Measurements from ENCODE around the gene CMIP. TPM values are rescaled to one million over a fixed set of nuclear protein-coding genes. Genes with fewer than 3 reads are reported as not detected.
A peak's percentile ranks its signal among the peaks of the same experiment; 100 is the strongest.

The CMIP gene
- total RNA-seq, 1 donor from 2014 or later, result 11.1 TPM

DNA sequence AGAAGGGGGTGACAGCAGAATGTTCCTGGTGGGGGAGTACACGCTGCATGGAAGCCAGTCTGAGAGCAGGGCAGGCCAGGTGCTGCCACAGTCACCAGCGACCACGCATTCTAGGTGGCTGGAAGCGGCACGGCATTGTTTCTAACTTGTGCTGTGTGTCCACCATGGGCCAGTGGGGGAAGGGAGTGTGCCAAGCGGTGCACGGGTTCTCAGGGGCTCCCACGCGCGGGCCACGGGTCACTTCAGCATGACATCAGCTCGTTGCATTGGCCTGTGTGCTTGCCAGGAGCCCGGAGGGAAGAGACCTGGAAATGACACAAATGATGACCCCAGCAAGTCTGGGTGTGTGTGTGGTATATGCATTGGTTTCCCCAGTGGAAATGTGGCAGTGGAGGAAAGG lies 169.6 kb downstream of the CMIP start:
- no peak for ATAC-seq (ENCODE audit: poor library complexity)
- intact Hi-C loops (cut with DNase I), result loop anchor here (10.0 kb wide), 1 partner anchor 209 kb away; no protein-coding TSS in a partner anchor
- DNase-seq, result no peak

DNA sequence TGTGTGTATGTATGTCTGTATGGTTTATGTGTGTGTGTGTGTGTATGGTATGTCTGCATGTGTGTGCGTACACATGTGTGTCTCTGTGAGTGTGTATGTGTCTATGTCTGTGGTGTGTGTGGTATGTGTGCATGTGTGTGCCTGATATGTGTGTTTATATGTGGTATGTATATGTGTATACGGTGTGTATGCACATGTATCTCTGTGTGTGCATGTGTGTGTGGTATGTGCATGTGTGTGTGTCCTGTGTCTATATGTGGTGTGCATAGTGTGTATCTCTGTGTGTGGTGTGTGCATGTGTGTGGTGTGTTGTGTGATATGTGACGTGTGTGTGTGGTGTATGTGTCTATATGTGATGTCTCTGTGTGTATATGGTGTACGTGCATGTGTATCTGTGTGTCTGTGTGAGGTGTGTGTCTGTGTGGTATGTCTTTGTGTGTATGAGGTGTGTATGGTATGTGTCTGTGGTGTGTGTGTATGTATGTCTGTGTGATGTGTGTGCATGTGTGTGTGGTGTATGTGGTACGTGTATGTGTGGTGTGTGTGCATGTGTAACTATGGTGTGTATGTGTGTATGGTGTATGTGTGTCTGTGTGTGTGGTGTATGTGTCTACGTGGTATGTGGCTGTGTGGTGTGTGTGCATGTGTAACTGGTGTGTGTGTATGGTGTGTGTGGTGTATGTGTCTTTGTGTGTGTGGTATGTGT lies 170.2 kb downstream of the CMIP start:
- DNase-seq, result no peak
- intact Hi-C loops (cut with DNase I), result loop anchor here (10.0 kb wide), 1 partner anchor 210 kb away; no protein-coding TSS in a partner anchor
- no peak for ATAC-seq (ENCODE audit: poor library complexity)

DNA sequence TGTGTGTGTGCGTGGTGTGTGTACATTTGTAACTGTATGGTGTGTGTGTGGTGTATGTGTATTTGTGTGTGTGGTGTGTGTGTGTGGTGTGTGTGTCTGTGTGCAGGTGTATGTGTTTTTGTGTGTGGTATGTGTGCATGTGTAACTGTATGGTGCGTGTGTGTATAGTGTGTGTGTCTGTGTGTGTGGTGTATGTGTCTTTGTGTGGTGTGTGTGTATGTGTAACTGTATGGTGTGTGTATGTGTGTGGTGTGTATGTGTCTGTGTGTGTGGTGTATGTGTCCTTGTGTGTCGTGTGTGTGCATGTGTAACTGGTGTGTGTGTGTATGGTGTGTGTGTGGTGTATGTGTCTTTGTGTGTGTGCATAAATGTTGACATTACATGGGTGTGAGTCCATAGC lies 170.8 kb downstream of the CMIP start:
- DNase-seq, result no peak
- intact Hi-C loops (cut with DNase I), result loop anchor here (10.0 kb wide), 1 partner anchor 211 kb away; no protein-coding TSS in a partner anchor
- ATAC-seq (ENCODE audit: poor library complexity), result no peak

DNA sequence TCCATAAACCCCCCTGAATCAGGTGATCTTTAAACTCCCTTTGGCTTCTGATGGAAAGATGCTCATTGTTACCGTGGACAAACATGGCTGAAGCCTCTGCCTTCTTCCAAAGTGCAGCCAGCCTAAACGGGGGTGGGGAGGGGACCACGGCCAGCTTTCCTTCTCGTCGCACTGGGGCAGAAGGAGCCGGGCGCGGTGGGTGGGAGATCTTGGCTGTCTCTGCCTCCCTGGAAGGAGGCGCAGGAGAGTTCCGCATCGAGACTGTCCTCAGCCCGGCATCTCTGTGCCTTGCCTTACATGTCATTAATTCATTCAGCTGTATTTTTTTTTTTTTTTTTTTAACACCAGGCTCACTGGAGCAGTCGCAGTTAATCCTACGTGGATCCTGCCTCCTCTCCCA lies 171.2 kb downstream of the CMIP start:
- no peak for ATAC-seq (ENCODE audit: poor library complexity)
- no peak for DNase-seq
- intact Hi-C loops (cut with DNase I), result loop anchor here (10.0 kb wide), 1 partner anchor 211 kb away; no protein-coding TSS in a partner anchor

DNA sequence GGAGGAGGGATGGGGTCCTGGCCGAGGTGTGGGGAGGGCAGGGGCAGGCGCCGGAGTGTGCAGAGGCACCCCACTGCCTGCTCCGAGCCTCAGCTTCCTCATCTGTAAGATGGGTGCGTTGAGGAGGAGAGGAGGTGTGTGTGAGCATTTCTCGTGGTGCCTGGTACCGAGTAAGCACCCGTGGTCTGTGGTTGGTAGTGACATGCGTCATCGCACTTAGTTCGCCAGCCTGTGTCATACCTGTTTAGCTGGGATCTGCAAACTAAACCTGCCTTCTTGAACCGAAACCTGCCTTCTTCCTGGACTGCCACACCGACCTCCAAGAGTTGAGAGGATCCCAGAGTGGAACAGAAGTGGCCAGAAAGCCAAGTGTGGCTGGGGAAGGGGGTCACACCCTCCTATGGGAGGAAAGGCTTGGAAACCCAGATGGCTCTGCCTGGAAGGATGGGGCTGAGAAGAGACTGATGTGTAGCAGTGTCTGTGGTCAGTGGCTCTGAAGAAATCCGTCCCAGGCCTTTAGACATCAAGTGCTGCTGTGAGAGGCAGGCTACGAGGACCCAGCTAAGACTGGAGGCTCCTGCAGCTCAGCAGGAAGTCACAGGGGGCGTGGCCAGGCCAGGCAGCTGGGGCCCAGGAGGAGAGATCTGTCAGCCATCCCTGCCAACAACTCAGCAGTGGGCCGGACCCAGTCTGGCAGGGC lies 171.9 kb downstream of the CMIP start:
- peak; percentile 82 for DNase-seq
- intact Hi-C loops (cut with DNase I), result loop anchor here (10.0 kb wide), 1 partner anchor 212 kb away; no protein-coding TSS in a partner anchor
- ATAC-seq (ENCODE audit: poor library complexity), result peak; percentile 66

DNA sequence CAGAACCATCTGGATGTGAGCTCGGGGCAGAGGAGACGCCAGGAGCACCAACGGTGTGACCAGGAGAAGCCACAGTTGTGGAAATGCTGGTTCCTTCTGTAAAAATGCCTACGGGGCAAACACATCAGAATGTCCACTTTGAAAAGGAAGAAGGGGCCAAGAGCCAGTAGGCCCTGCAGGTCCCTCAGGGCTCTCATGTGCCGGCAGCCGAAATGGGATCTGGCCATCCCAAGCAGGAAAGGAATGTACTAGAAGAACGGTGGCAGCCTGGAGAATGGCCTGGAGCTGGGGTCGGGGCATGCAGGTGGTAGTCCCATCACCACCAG lies 172.4 kb downstream of the CMIP start:
- intact Hi-C loops (cut with DNase I), result loop anchor here (10.0 kb wide), 1 partner anchor 212 kb away; no protein-coding TSS in a partner anchor
- no peak for DNase-seq
- no peak for ATAC-seq (ENCODE audit: poor library complexity)

DNA sequence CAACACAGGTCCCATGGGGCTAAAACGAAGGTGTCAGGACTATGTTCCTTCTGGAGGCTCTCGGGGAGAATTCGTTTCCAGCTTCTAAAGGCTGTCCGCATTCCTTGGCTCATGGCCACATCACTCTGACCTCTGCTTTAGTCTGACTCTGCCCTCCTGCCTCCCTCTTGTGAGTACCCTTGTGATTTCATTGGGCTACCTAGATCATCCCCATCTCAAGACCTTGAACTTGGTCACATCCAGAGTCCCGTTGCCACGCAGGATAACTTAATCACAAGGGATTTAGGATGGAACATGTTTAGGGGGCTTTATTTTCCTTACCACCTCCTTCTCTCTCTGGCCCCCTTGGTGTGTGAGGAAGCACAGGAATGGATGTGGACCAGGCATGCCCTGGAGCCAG lies 173.6 kb downstream of the CMIP start:
- DNase-seq, result no peak
- intact Hi-C loops (cut with DNase I), result loop anchor here (10.0 kb wide), 1 partner anchor 213 kb away; no protein-coding TSS in a partner anchor

DNA sequence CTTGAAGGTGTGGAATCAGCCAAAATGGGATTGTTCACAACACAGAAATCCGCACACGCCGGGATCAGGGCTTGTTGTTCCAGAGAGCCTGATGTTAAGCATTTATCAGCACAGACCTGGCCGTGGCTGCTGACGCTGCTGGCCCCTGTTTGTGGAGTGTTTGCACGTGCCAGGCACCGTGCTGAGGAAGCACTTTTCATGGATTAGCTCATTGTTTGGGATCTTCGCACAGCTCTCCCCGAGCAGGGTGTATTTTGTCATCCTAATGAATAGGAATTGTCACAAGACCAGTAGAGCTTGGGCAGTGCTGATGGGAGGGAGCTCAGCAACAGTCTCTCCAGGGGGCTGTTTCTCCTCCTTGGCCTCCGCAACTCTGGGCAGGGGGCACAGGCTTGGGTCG lies 174.1 kb downstream of the CMIP start:
- no peak for DNase-seq
- intact Hi-C loops (cut with DNase I), result loop anchor here (10.0 kb wide), 1 partner anchor 214 kb away; no protein-coding TSS in a partner anchor
- ATAC-seq (ENCODE audit: poor library complexity), result no peak

More for the DNA sequence above, 173.6 kb downstream of the CMIP start:
- no peak for ATAC-seq (ENCODE audit: poor library complexity)

DNA sequence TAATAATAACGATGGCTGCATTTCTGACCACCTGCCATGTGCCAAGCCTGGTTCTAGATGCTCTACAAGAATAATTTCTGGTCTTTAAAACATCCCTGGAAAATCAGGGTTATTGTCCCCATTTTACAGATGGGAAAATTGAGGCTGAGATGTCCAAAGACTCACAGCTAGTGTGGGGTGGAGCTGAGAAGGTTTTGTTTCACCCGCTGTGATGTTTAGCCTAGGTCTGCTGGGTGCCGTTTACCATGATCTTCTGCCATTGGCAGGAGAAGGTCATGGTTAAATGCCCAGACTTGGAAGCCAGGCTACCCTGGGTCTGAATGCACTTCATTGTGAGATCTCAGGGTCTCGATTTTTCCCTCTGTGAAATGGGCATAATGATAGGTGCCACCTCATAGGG lies 175.4 kb downstream of the CMIP start:
- DNase-seq, result no peak
- intact Hi-C loops (cut with DNase I), result loop anchor here (5.0 kb wide), 1 partner anchor 102 kb away; no protein-coding TSS in a partner anchor
- no peak for ATAC-seq (ENCODE audit: poor library complexity)

DNA sequence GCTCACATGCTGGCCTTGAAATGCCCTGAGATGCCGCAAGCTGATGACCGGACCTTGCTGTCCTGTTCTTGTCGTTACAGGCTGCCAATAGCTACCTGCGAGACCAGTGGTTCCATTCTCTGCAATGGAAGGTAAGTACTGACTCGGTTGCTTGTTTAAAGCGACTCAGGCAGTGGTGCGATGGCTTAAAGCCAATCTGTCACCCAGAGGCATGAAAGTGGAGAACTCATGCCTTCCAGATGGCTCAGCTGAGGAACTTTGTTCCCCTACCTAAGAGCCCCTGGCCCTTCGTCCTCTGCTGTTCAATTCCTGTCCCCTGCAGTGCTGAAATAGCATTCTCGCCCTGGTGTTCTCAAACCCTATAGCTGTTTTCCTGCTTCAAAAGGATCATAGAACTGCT lies 176.2 kb downstream of the CMIP start:
- intact Hi-C loops (cut with DNase I), result loop anchor here (5.0 kb wide), 1 partner anchor 102 kb away; no protein-coding TSS in a partner anchor
- DNase-seq (no peak), ATAC-seq (ENCODE audit: poor library complexity) (no peak)

DNA sequence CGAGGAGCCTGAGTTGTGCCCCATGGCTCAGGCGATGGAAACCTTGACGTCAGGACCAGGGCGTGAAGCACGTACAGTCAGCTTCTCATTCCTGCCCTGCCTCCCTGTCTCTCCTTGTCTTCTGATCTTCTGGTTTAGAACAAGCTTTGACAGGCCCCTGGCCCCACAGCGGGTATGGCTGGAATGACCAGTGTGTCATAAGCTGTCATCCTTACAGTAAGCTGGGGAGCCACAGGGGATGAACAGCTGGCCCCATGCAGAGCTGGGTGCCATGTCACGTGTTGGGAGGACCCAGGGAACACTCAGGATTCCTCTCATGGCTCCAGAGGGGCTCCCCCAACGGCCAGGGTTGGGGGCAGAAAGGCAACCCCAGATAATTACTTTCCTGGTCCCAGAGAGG lies 176.9 kb downstream of the CMIP start:
- no peak for ATAC-seq (ENCODE audit: poor library complexity)
- intact Hi-C loops (cut with DNase I), result loop anchor here (5.0 kb wide), 1 partner anchor 101 kb away; no protein-coding TSS in a partner anchor
- DNase-seq, result no peak

DNA sequence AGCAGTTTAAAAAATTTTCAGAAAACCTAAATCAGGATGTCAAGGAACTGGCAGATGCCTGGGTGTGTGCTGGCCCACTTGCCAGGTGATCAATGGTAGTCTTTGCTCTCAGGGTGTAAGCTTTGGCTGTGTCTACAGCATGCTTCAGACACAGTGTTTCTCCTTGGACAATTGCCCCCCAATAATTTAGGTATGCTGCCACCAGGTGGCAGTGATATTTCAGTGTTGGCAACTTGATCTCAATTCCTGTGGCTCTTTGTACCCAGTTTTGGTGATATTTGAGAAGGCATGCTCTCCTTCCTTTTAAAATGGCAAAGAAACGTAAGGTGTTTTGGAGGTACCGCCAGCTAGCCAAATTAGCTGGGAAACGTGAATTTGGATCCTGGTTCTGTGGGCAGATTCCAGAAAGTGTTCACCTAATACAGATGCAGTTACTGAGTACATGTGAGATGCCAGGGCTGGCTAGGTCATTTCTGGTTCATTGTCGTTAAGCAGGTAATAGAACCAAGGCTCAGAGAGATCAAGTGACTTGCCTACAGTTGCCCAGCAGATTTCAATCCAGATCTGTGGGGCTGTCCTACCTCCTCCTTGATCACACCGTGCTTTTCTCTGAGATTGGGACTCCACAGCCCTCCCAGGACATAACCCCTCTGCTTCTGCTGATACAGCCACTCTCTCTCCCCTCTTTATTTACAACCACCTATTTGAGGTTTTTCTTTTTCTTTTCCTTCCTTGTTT lies 178.9 kb downstream of the CMIP start:
- intact Hi-C loops (cut with DNase I), result loop anchor here (5.0 kb wide), 1 partner anchor 99 kb away; no protein-coding TSS in a partner anchor
- DNase-seq, result no peak
- peak; percentile 47 for ATAC-seq (ENCODE audit: poor library complexity)

DNA sequence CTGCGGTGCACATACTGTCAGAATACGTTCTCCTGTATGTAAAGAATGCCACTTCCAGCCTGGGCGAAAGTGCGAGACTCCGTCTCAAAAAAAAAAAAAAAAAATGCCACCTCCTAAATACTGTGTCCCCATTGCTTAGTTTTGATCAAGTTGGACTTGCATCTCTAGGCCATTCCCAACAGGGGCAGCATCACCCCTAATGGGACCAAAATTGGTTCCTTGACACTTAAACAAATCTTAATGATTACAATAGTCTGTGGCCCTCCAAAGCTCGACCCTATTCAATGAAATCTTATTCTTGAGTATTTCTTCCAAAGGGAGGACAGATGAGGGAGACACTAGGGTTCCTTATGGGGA lies 179.8 kb downstream of the CMIP start:
- ATAC-seq (ENCODE audit: poor library complexity) (no peak), DNase-seq (no peak)
- intact Hi-C loops (cut with DNase I), result loop anchor here (5.0 kb wide), 1 partner anchor 98 kb away; no protein-coding TSS in a partner anchor

DNA sequence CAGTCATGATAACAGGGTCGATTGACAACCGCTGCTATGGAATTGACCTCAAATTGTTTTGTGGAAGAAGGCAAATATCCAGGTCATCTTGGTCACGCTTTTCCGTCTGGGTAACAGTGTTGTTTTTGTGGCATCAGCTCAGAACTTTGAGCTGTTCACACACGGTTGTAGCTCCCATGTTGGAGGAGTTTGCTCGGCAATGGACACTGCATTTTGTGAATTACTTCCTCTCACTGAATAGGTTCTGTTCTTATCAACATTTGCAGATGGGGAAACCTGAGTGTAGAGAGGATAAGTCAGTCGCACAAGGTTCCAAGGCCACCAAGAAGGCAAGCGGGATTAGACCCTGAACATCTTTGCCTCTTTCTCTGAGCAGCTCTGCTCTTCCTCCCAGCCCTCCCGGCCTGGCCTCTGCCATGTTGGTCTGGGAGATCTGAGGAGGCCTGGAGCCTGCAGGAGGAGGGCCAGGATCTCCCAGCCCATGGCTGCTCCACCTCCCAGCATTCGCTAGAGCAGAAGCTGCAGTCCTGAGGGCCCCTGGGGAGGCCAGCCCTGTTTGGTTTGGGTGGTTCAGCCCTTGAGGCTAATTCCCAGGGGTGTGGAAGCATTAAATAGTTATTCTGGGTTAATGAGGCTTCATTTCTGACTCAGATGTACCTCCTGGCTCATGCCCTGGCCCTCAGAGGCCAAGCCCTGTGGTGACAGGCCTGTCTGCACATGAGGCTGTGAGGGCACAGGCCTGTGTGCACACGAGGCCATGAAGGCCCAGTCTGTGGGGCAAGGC lies 180.3 kb downstream of the CMIP start:
- intact Hi-C loops (cut with DNase I), result loop anchor here (5.0 kb wide), 1 partner anchor 97 kb away; no protein-coding TSS in a partner anchor
- no peak for DNase-seq
- ATAC-seq (ENCODE audit: poor library complexity), result no peak

DNA sequence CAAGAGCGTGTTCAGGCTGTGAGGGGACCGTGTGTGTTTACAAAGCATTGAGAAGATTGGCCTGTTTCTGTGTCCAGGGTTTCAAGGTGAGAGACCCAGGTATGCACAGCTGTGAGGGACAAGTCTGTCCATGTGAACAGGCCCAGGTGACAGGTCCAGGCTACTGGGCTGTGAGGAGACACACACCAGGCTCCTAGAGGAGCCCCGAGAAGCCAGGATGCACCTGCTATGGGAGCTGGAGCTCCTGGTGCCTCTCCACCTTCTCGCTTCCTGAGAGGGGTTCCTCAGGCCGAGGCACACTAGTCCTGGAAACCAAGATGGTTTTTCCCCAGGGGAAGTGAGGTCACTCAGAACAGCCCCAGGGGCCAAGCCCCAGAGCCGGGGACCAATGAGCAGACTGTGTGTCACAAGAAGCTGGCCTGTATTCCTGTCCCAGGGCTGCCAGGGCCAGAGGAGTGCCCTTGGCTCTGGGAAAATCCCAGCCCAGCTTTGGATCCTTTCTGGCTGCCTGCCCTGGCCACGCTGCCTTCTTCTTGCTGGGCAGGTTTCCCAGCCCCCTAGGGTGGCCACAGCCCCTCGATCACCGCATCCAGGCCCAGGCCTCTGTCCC lies 181.0 kb downstream of the CMIP start:
- peak; percentile 71 for DNase-seq
- peak; percentile 74 for ATAC-seq (ENCODE audit: poor library complexity)
- intact Hi-C loops (cut with DNase I), result no loop called here

DNA sequence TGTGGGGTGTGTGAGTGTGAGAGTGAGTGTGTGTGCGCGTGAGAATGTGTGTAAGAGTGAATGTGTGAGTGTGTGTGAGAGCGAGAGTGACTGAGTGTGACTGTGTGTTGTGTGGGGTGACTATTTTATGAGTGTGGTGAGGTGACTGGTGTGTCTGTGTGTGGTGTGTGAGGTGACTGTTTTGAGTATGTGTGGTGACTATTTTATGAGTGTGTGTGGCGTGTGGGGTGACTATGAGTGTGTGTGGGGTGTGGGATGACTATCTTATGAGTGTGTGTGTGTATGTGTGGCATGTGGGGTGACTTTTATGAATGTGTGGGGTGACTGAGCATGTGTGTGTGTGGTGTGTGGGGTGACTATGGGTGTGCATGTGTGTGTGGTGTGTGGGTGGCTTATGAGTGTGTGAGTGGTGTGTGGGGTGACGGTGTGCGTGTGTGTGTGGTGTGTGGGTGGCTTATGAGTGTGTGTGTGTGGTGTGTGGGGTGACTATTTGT lies 181.6 kb downstream of the CMIP start:
- DNase-seq (no peak), ATAC-seq (ENCODE audit: poor library complexity) (no peak)
- intact Hi-C loops (cut with DNase I), result no loop called here

DNA sequence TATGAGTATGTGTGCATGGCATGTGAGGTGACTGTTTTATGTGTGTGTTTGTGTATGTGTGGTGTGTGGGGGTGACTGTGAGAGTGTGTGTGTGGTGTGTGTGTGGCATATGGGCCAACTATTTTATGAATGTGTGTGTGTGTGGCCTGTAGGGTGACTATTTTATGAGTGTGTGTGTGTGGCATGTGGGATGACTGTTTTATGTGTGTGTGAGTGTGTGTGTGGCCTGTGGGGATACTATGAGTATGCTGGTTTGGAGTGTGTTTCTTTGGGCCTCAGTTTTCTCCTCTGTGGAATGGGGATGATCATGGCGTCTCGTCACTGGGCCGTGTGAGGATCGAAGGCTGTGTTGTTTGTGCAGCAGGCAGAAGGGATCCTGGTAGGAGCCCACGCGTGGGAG lies 182.4 kb downstream of the CMIP start:
- intact Hi-C loops (cut with DNase I), result no loop called here
- DNase-seq, result no peak
- ATAC-seq (ENCODE audit: poor library complexity), result no peak

DNA sequence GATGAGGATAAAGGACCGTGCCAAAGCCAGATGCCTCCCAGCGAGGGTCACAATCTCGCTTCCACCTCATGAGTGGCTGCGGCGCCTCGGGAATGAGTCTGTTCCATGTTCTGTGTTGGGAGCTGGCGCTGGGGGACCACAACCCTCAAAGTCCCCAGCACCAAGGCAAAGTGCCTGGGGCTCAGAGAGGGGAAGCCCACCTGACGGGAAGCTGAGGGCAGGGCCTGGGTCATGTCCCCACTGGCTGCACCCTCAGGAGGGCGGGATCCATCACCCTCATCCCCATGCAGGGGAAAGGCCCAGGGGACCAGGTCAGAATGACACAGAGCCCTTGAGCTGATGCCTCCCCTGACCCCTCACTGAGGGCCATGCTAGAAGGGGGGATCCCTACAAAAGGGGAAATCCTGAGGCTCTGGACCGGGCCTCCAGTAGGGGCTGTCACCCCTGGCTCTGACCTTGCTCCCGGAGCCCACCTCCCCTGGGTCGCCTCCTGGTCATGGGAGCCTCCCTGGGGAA lies 183.2 kb downstream of the CMIP start:
- DNase-seq (no peak), ATAC-seq (ENCODE audit: poor library complexity) (no peak)
- intact Hi-C loops (cut with DNase I), result no loop called here
